Natural killer cell (primary cell): Measurements from ENCODE around the gene SLC35C1. TPM values are rescaled to one million over a fixed set of nuclear protein-coding genes. Genes with fewer than 3 reads are reported as not detected.

Experiments used
- ATAC-seq, 3 donors: fragments of 150-1000 bp in 2 of 3; fragments of 200-7000 bp in 1 of 3; cut with Tn5 transposase; 1 replicate in 1 of 3; 2 replicates in 2 of 3; pipeline ENCODE4 v1.10.0; 2021; ENCODE audit warnings: mild to moderate bottlenecking in 2 of 3, moderate library complexity in 2 of 3
- DNase-seq, 2 donors: peaks; one replicate each; pipeline versions ENCODE4 v3.0.0 to v3.0.0-alpha.2; 2013 to 2021; ENCODE audit warnings: mixed read lengths in 1 of 2
- H3K27ac ChIP-seq: one replicate; pipeline ENCODE4 v1.5.1; 2013; ENCODE audit warnings: mild to moderate bottlenecking, low read length
- H3K27me3 ChIP-seq: one replicate; pipeline ENCODE4 v1.6.1; 2013; ENCODE audit warnings: low read length; ENCODE audit not compliant: control insufficient read depth, insufficient read depth
- H3K36me3 ChIP-seq: one replicate; pipeline ENCODE4 v1.6.1; 2013; ENCODE audit warnings: low read length; ENCODE audit not compliant: control insufficient read depth, insufficient read depth
- H3K4me1 ChIP-seq: one replicate; pipeline ENCODE4 v1.6.1; 2013; ENCODE audit warnings: low read length; ENCODE audit not compliant: control insufficient read depth, insufficient read depth
- H3K4me3 ChIP-seq: one replicate; pipeline ENCODE4 v1.5.1; 2013; ENCODE audit warnings: low read length
- H3K9me3 ChIP-seq: one replicate; pipeline ENCODE4 v1.6.1; 2013; ENCODE audit warnings: low read length; ENCODE audit not compliant: control insufficient read depth, insufficient read depth
- H3K27ac Mint-ChIP-seq, 2 donors: one replicate each; pipeline ENCODE4 v1.8.0; 2022; ENCODE audit warnings: mild to moderate bottlenecking in 2 of 2, mixed read lengths in 2 of 2, moderate library complexity in 1 of 2
- H3K27me3 Mint-ChIP-seq, 2 donors: one replicate each; pipeline ENCODE4 v1.8.0; 2022; ENCODE audit warnings: low read depth in 2 of 2, mixed read lengths in 2 of 2
- H3K36me3 Mint-ChIP-seq: one replicate; pipeline ENCODE4 v1.8.0; 2022; ENCODE audit warnings: mixed read lengths
- H3K4me1 Mint-ChIP-seq, 2 donors: one replicate each; pipeline ENCODE4 v1.8.0; 2022; ENCODE audit warnings: mixed read lengths in 2 of 2
- H3K4me3 Mint-ChIP-seq: one replicate; pipeline ENCODE4 v1.8.0; 2022; ENCODE audit warnings: mild to moderate bottlenecking, moderate library complexity, mixed read lengths
- H3K9me3 Mint-ChIP-seq, 2 donors: one replicate each; pipeline ENCODE4 v1.8.0; 2022; ENCODE audit warnings: mixed read lengths in 2 of 2
- CTCF ChIP-seq: fragments of 200-600 bp; IDR thresholded peaks from one replicate; pipeline ENCODE4 v1.8.0; 2022; ENCODE audit warnings: antibody characterized with exemption
- WGBS: methylation state at CpG from one replicate; pipeline ENCODE4 v1.1.7; 2013; ENCODE audit warnings: missing lambda C conversion rate; ENCODE audit not compliant: insufficient coverage; 5-methylcytosine and 5-hydroxymethylcytosine counted together
- intact Hi-C: fragments of 100-400 bp; cut with micrococcal nuclease; formaldehyde crosslinking; loops from one replicate; pipeline ENCODE4 v1.14.2; 2022
- total RNA-seq, 4 donors: library from RNA; stranded (reverse); fragments of 120-200 nt in 1 of 4; gene quantifications; one replicate each; pipeline versions ENCODE4 v1.2.3 to v1.2.4, GENCODE V29; 2013 to 2022

The SLC35C1 gene
- total RNA-seq, 3 donors from 2014 or later (not counting 1 experiment from before 2014, with no cell fraction given): 7.1 to 11.9 (median 9.5) TPM

- Histone ChIP-seq H3K36me3 (peaks cover 1% of the 10 kb centered on the region), H3K4me3 (no peak overlapping the region), H3K27me3 (no peaks in the 10 kb centered on the region), H3K27ac (peak overlapping the region; percentile 97), H3K4me1 (peaks cover 22% of the 10 kb centered on the region), H3K9me3 (no peaks in the 10 kb centered on the region)
- TF ChIP-seq CTCF: no peak
- Mint-ChIP-seq H3K4me3 (peak overlapping the region; percentile 90), H3K27me3 (no peaks in the 10 kb centered on the region), H3K36me3 (no peaks in the 10 kb centered on the region), H3K4me1 (peaks cover 40 to 50% of the 10 kb centered on the region in 2 donors), H3K9me3 (no peaks in the 10 kb centered on the region), H3K27ac (peak overlapping the region; percentile 96 to 98)
- 81% methylated on average over 4 of the region's 4 CpGs for WGBS
- intact Hi-C loops: loop anchor here (5.0 kb wide), 2 partner anchors 161 to 276 kb away; partner anchors contain the start of gene PHF21A
- peak in 1 of 2 donors; percentile 21 for DNase-seq
- ATAC-seq: no peak
These were observed 41.3 kb downstream of the SLC35C1 start for GRCh38 chr11:45846174-45846675.

- peaks cover 24% of the 10 kb centered on the region for H3K4me1 ChIP-seq
- peak within 1 kb of the TSS; percentile 82 for H3K4me3 ChIP-seq
- Mint-ChIP-seq H3K4me1 (peaks cover 40 to 51% of the 10 kb centered on the region in 2 donors), H3K4me3 (peak within 1 kb of the TSS; percentile 90), H3K9me3 (no peaks in the 10 kb centered on the region), H3K27me3 (no peaks in the 10 kb centered on the region), H3K36me3 (no peaks in the 10 kb centered on the region), H3K27ac (peak within 1 kb of the TSS; percentile 96 to 98)
- intact Hi-C loops: loop anchor here (1.0 to 5.0 kb wide), 4 partner anchors 42 to 275 kb away; partner anchors contain the start of genes PHF21A and SLC35C1
- no peaks in the 10 kb centered on the region for H3K27me3 ChIP-seq
- H3K9me3 ChIP-seq: no peaks in the 10 kb centered on the region
- H3K36me3 ChIP-seq: peaks cover 1% of the 10 kb centered on the region
- ATAC-seq (peak; percentile 80 to 94 (median 83)), DNase-seq (peak; percentile 98)
- TF ChIP-seq CTCF: no peak
- under 1% methylated on average over 75 of the region's 75 CpGs for WGBS
- peak within 1 kb of the TSS; percentile 97 for H3K27ac ChIP-seq
These were observed 42.3 kb downstream of the SLC35C1 start, which contains the start of gene CRY2 for GRCh38 chr11:45846974-45847910. CRY2 (plus strand) TSS chr11:45847475; CDS start chr11:45847491, 16 bp downstream.

- ATAC-seq (peak; percentile 8 to 12 (median 11)), DNase-seq (peak; percentile 47 to 72)
- H3K4me3 Mint-ChIP-seq: peak overlapping the region; percentile 90
- H3K27me3 ChIP-seq: no peaks in the 10 kb centered on the region
- H3K9me3 ChIP-seq: no peaks in the 10 kb centered on the region
- H3K27ac Mint-ChIP-seq: peak overlapping the region; percentile 96 to 98
- 1% methylated on average over 16 of the region's 16 CpGs for WGBS
- no peaks in the 10 kb centered on the region for H3K9me3 Mint-ChIP-seq
- peaks cover 40 to 50% of the 10 kb centered on the region in 2 donors for H3K4me1 Mint-ChIP-seq
- TF ChIP-seq CTCF: no peak
- no peaks in the 10 kb centered on the region for H3K27me3 Mint-ChIP-seq
- peak overlapping the region; percentile 90 for H3K27ac ChIP-seq
- intact Hi-C loops: loop anchor here (1.0 to 5.0 kb wide), 4 partner anchors 43 to 274 kb away; partner anchors contain the start of genes PHF21A and SLC35C1
- H3K36me3 Mint-ChIP-seq: no peaks in the 10 kb centered on the region
- peak overlapping the region; percentile 82 for H3K4me3 ChIP-seq
- H3K4me1 ChIP-seq: peaks cover 27% of the 10 kb centered on the region
- H3K36me3 ChIP-seq: peaks cover 1% of the 10 kb centered on the region
These were observed 43.0 kb downstream of the SLC35C1 start for GRCh38 chr11:45847911-45848316.
